H1 (cell line): Measurements from ENCODE around the gene GOLGA3. TPM values are rescaled to one million over a fixed set of nuclear protein-coding genes. Genes with fewer than 3 reads are reported as not detected.

ENCODE experiments used
- CTCF ChIA-PET: fragments of 300-600 bp; sonication (Branson Sonifier 250); formaldehyde crosslinking; loops from one replicate; lab custom pipeline; 2021; ENCODE audit not compliant: partially characterized antibody; lab: Charles Lee
- POLR2A ChIA-PET: fragments of 300-600 bp; sonication (Branson Sonifier 250); formaldehyde crosslinking; loops from one replicate; lab custom pipeline; 2021; ENCODE audit warnings: inconsistent platforms; ENCODE audit not compliant: partially characterized antibody; lab: Charles Lee
- DNase-seq, 2 experiments: peaks; one replicate each; pipeline versions ENCODE4 v3.0.0 to v3.0.0-alpha.2; 2010 to 2022; ENCODE audit warnings: low spot score in 2 of 2, low read depth in 1 of 2, mixed read lengths in 1 of 2
- FAIRE-seq: peaks from 2 replicates; lab custom pipeline; 2011; peaks lifted over from hg19 to GRCh38; lab: Jason Lieb, UNC
- H2AFZ ChIP-seq: 2 replicates; pipeline ENCODE4 v1.8.1; 2012; ENCODE audit warnings: low read length, inconsistent platforms
- H2AK5ac ChIP-seq: 2 replicates; pipeline ENCODE4 v1.6.1; 2013; ENCODE audit warnings: low read depth, low read length
- H2BK120ac ChIP-seq: replicated peaks from 2 replicates; pipeline ENCODE3; 2013; ENCODE audit warnings: low read depth, low read length, inconsistent platforms
- H2BK12ac ChIP-seq: 2 replicates; pipeline ENCODE4 v1.6.1; 2013; ENCODE audit warnings: low read depth, low read length
- H2BK15ac ChIP-seq: 2 replicates; pipeline ENCODE4 v1.6.1; 2013; ENCODE audit warnings: low read length
- H2BK20ac ChIP-seq: 2 replicates; pipeline ENCODE4 v1.6.1; 2013; ENCODE audit warnings: low read length
- H2BK5ac ChIP-seq: 2 replicates; pipeline ENCODE4 v1.6.1; 2013; ENCODE audit warnings: low read depth, low read length
- H3K14ac ChIP-seq: 2 replicates; pipeline ENCODE4 v1.6.1; 2013; ENCODE audit warnings: inconsistent platforms; ENCODE audit not compliant: insufficient read length
- H3K18ac ChIP-seq: 2 replicates; pipeline ENCODE4 v1.6.1; 2013; ENCODE audit warnings: low read length; ENCODE audit errors: extremely low read depth
- H3K23ac ChIP-seq: 2 replicates; pipeline ENCODE4 v1.6.1; 2013; ENCODE audit warnings: inconsistent platforms; ENCODE audit not compliant: insufficient read length
- H3K23me2 ChIP-seq: 2 replicates; pipeline ENCODE4 v1.6.1; 2013; ENCODE audit warnings: low read depth, low read length
- H3K27ac ChIP-seq: 2 replicates; pipeline ENCODE4 v1.6.1; 2011; ENCODE audit warnings: low read depth, low read length, inconsistent platforms
- H3K27me3 ChIP-seq, 4 experiments: replicated peaks in 1 of 4; 1 replicate in 1 of 4; 2 replicates in 3 of 4; pipeline versions ENCODE4 v1.6.1 to v1.8.1; 2011 to 2013; ENCODE audit warnings: low read length in 3 of 4, mild to moderate bottlenecking in 3 of 4, inconsistent platforms in 2 of 4, mixed read lengths in 2 of 4, moderate library complexity in 1 of 4; ENCODE audit not compliant: control insufficient read depth in 3 of 4, insufficient read depth in 3 of 4; ENCODE audit errors: extremely low read depth in 1 of 4
- H3K36me3 ChIP-seq, 4 experiments: 2 replicates each; pipeline versions ENCODE4 v1.6.1 to v1.8.1; 2011 to 2013; ENCODE audit warnings: mild to moderate bottlenecking in 4 of 4, low read length in 3 of 4, moderate library complexity in 2 of 4, control low read depth in 1 of 4, inconsistent platforms in 1 of 4; ENCODE audit not compliant: insufficient read depth in 4 of 4, control insufficient read depth in 2 of 4
- H3K4ac ChIP-seq: replicated peaks from 2 replicates; pipeline ENCODE3; 2013; ENCODE audit warnings: low read length, low read depth, mixed read lengths, inconsistent platforms; ENCODE audit not compliant: insufficient read length
- H3K4me1 ChIP-seq, 4 experiments: replicated peaks in 1 of 4; 1 replicate in 1 of 4; 2 replicates in 3 of 4; pipeline versions ENCODE4 v1.6.1 to v1.8.1; 2011 to 2013; ENCODE audit warnings: low read length in 3 of 4, inconsistent platforms in 2 of 4, mixed read lengths in 1 of 4; ENCODE audit not compliant: insufficient read depth in 4 of 4, control insufficient read depth in 3 of 4
- H3K4me2 ChIP-seq, 2 experiments: 2 replicates each; pipeline versions ENCODE4 v1.6.1 to v1.8.1; 2011 to 2013; ENCODE audit warnings: low read depth in 2 of 2, low read length in 2 of 2, control low read depth in 1 of 2, inconsistent platforms in 1 of 2, mild to moderate bottlenecking in 1 of 2; ENCODE audit not compliant: insufficient read depth in 1 of 2
- H3K4me3 ChIP-seq, 4 experiments: fragments of 200-600, 300-600 bp in 1 of 4; sonication (generic), shearing (Covaris generic), sonication (Bioruptor Twin) in 1 of 4; 2 replicates each; pipeline versions ENCODE4 v1.5.1 to v1.8.1; 2011 to 2016; ENCODE audit warnings: low read length in 4 of 4, low read depth in 3 of 4, control low read depth in 2 of 4, inconsistent platforms in 2 of 4, mild to moderate bottlenecking in 2 of 4, mixed read lengths in 1 of 4, moderate library complexity in 1 of 4; ENCODE audit not compliant: insufficient read depth in 2 of 4; ENCODE audit errors: extremely low read depth in 1 of 4
- H3K56ac ChIP-seq: replicated peaks from 2 replicates; pipeline ENCODE3; 2013; ENCODE audit warnings: low read depth, mild to moderate bottlenecking, mixed read lengths, low read length, inconsistent platforms; ENCODE audit not compliant: insufficient read length
- H3K79me1 ChIP-seq: 2 replicates; pipeline ENCODE4 v1.6.1; 2013; ENCODE audit warnings: low read depth, low read length, control low read depth
- H3K79me2 ChIP-seq, 2 experiments: 2 replicates each; pipeline versions ENCODE4 v1.6.1 to v1.8.1; 2012 to 2013; ENCODE audit warnings: low read length in 2 of 2, mild to moderate bottlenecking in 2 of 2, inconsistent platforms in 1 of 2; ENCODE audit not compliant: insufficient read depth in 2 of 2, control insufficient read depth in 1 of 2
- H3K9ac ChIP-seq, 4 experiments: replicated peaks in 1 of 4; 1 replicate in 1 of 4; 2 replicates in 3 of 4; pipeline versions ENCODE4 v1.6.1 to v1.8.1; 2011 to 2013; ENCODE audit warnings: low read depth in 3 of 4, low read length in 3 of 4, control low read depth in 2 of 4, mild to moderate bottlenecking in 2 of 4, moderate library complexity in 2 of 4, inconsistent platforms in 1 of 4; ENCODE audit errors: extremely low read depth in 1 of 4
- H3K9me3 ChIP-seq, 2 experiments: 2 replicates each; pipeline versions ENCODE4 v1.6.1 to v1.8.1; 2012 to 2013; ENCODE audit warnings: mild to moderate bottlenecking in 2 of 2, moderate library complexity in 2 of 2, control low read depth in 1 of 2, inconsistent platforms in 1 of 2, low read depth in 1 of 2, low read length in 1 of 2, mixed read lengths in 1 of 2; ENCODE audit not compliant: insufficient read depth in 2 of 2
- H4K20me1 ChIP-seq, 2 experiments: replicated peaks in 1 of 2; 2 replicates each; pipeline versions ENCODE3 to v1.8.1; 2011 to 2013; ENCODE audit warnings: inconsistent platforms in 2 of 2, low read length in 2 of 2, mild to moderate bottlenecking in 1 of 2; ENCODE audit not compliant: insufficient read depth in 2 of 2, control insufficient read depth in 1 of 2
- H4K5ac ChIP-seq: 2 replicates; pipeline ENCODE4 v1.6.1; 2013; ENCODE audit warnings: low read length, low read depth, mixed read lengths, inconsistent platforms; ENCODE audit not compliant: insufficient read length
- H4K8ac ChIP-seq: 2 replicates; pipeline ENCODE4 v1.8.0; 2013; ENCODE audit warnings: mild to moderate bottlenecking, moderate library complexity, low read length, inconsistent platforms; ENCODE audit not compliant: insufficient read depth; ENCODE audit errors: extremely low read depth
- H4K91ac ChIP-seq: replicated peaks from 2 replicates; pipeline ENCODE3; 2013; ENCODE audit warnings: low read length, mixed read lengths, inconsistent platforms; ENCODE audit not compliant: insufficient read length
- BACH1 ChIP-seq: IDR thresholded peaks from 2 replicates; pipeline ENCODE4 v1.6.1; 2012; ENCODE audit warnings: low read length, improper control_type of control experiment
- CTBP2 ChIP-seq: IDR thresholded peaks from 2 replicates; pipeline ENCODE4 v1.7.0; 2011; ENCODE audit warnings: borderline replicate concordance, mild to moderate bottlenecking, moderate library complexity, mixed read lengths, low read length; ENCODE audit not compliant: insufficient read depth, insufficient read length
- CTCF ChIP-seq, 3 experiments: IDR thresholded peaks; 1 replicate in 2 of 3; 2 replicates in 1 of 3; pipeline versions ENCODE4 v1.5.1 to v1.6.1; 2011; ENCODE audit warnings: low read length in 3 of 3, mild to moderate bottlenecking in 3 of 3, inconsistent platforms in 2 of 3, low read depth in 1 of 3, moderate library complexity in 1 of 3; ENCODE audit not compliant: insufficient read depth in 1 of 3; ENCODE audit errors: control extremely low read depth in 1 of 3
- JUN ChIP-seq: IDR thresholded peaks from 2 replicates; pipeline ENCODE4 v1.6.1; 2011; ENCODE audit warnings: low read depth, mild to moderate bottlenecking, improper control_type of control experiment, low read length
- KDM1A ChIP-seq: fragments of 200-600, 300-600 bp; sonication (generic); IDR thresholded peaks from 2 replicates; pipeline ENCODE4 v1.7.1; 2016; ENCODE audit warnings: mild to moderate bottlenecking, low read length, borderline replicate concordance
- MAFK ChIP-seq: IDR thresholded peaks from 2 replicates; pipeline ENCODE4 v1.6.1; 2012; ENCODE audit warnings: low read depth, mild to moderate bottlenecking, improper control_type of control experiment, low read length
- RFX5 ChIP-seq: IDR thresholded peaks from 2 replicates; pipeline ENCODE4 v1.6.1; 2011; ENCODE audit warnings: low read depth, low read length, improper control_type of control experiment, borderline replicate concordance
- SAP30 ChIP-seq: fragments of 300-600 bp; sonication (generic); IDR thresholded peaks from 2 replicates; pipeline ENCODE4 v1.7.1; 2012; ENCODE audit warnings: low read length, moderate library complexity, mild to moderate bottlenecking, inconsistent platforms; ENCODE audit not compliant: insufficient read depth, insufficient replicate concordance
- WGBS, 2 experiments: shearing (Covaris generic) in 1 of 2; methylation state at CpG; one replicate each; pipeline versions ENCODE4 v1.1.6 to v1.1.7; 2013 to 2015; ENCODE audit warnings: low lambda C conversion rate in 2 of 2, mixed read lengths in 2 of 2, inconsistent platforms in 1 of 2, low coverage in 1 of 2, missing lambda C conversion rate in 1 of 2; ENCODE audit not compliant: insufficient replicate concordance in 2 of 2, insufficient coverage in 1 of 2, insufficient read length in 1 of 2; ENCODE audit errors: extremely low coverage in 1 of 2, missing lambda C conversion rate in 1 of 2; 5-methylcytosine and 5-hydroxymethylcytosine counted together
- polyA plus RNA-seq, 7 experiments: library from polyadenylated mRNA; depleted of rRNA in 3 of 7; stranded (reverse) in 5 of 7; unstranded in 2 of 7; fragments of >200 nt in 5 of 7; fragments of 200-250 nt in 2 of 7; gene quantifications; 1 replicate in 5 of 7; 2 replicates in 1 of 7; 4 replicates in 1 of 7; pipeline versions ENCODE4 v1.2.1 to v1.2.3, GENCODE V29; 2011 to 2013; ENCODE audit warnings: missing spikeins in 2 of 7, mixed read lengths in 2 of 7
- total RNA-seq: library from RNA; stranded (reverse); fragmentation: NEBNext Ultra II Directional; extraction: Animal tissue kit (Norgen Biotek cat#: 25700); gene quantifications from 2 replicates; pipeline ENCODE4 v1.2.1, GENCODE V29; 2021
- TF ChIP-seq, protein P1 (sequence below): IDR thresholded peaks from 2 replicates; pipeline ENCODE4 v1.6.1; 2012; ENCODE audit warnings: inconsistent platforms

GOLGA3 gene
- total and polyA plus RNA-seq, 2 of the 8 experiments (the other 6 are each of a cell fraction or from before 2014, with no cell fraction given), result 6.4 to 33.1 TPM

DNA sequence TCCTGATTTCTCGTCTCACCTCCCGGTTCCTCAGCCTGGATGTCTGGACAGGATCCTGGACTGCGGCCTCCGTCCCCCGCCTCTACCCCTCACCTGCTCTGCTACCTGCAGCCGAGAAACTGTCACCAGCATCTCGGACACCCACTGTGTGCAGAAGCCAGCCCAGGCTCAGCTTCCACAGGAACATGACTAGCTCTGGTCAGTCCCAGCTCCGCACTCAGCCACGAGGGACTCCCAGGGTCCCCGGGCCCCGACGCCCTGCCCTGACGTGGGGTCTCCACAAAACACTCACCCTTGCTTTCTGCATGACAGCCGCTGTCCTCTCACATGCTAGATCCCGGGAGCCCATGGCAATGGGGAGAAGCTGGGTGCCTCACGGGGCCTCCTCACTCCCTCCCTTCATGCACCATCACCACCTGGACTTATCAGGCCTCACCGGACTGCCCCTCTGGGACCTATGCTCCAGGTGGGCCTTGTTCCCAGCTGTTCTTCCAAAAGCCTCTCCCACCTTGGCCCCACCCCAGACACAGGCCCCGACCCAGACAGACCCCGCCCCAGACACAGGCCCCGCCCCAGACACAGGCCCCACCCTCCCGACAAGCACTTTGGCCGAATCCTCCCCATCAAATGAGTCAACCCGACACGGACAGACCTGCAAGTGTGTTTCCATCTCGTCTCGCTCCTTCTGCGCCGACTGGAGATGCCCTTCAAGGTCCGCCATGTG, 40.1 kb downstream of the GOLGA3 start:
- Histone ChIP-seq H3K79me1 (peaks cover 7% of the 10 kb centered on the region), H3K27me3 (no peaks in the 10 kb centered on the region), H2BK120ac (no peak overlapping the region), H3K23me2 (peaks cover 3% of the 10 kb centered on the region; the same call in 1 of the 2 replicates), H3K4ac (no peak overlapping the region), H4K91ac (no peak overlapping the region), H3K27ac (no peak overlapping the region), H3K79me2 (no peaks in the 10 kb centered on the region), H3K56ac (no peak overlapping the region), H3K4me1 (no peaks in the 10 kb centered on the region), H3K36me3 (peaks cover 6 to 40% (median 14%) of the 10 kb centered on the region in 4 experiments; a peak in 7 of 8 replicates), H4K5ac (no peak overlapping the region), H2BK5ac (no peak overlapping the region), H3K14ac (no peak overlapping the region), H3K18ac (no peak overlapping the region), H2AFZ (no peak overlapping the region), H2BK15ac (no peak overlapping the region), H2AK5ac (no peak overlapping the region), H3K4me2 (no peak overlapping the region), H3K23ac (no peak overlapping the region), H3K9ac (no peak overlapping the region), H2BK12ac (no peak overlapping the region), H4K8ac (no peak overlapping the region; the same call in 1 of the 2 replicates), H3K4me3 (no peak overlapping the region), H4K20me1 (peaks cover 0 to 14% of the 10 kb centered on the region in 2 experiments), H2BK20ac (no peak overlapping the region), H3K9me3 (no peaks in the 10 kb centered on the region)
- FAIRE-seq, result no peak
- ChIA-PET POLR2A (interaction anchor here (0.6 to 1.6 kb wide), 3 partner anchors 21 to 80 kb away, joined by 3 to 6 read pairs (median 3); no protein-coding TSS in a partner anchor), CTCF (no interaction called here)
- no peak for DNase-seq
- 95% methylated on average over 26 of the region's 29 CpGs; no CpG with 5 or more reads in 1 of the 2 experiments for WGBS, 2 experiments
- TF ChIP-seq SAP30 (no peak), CTCF (IDR thresholded peaks at IDR 0.05; ENCODE audit: control extremely low read depth in 1 of 3, insufficient read depth in 1 of 3, low read depth in 1 of 3, low read length in 3 of 3) (no peak), JUN (no peak), KDM1A (no peak), MAFK (no peak), RFX5 (no peak), CTBP2 (no peak), BACH1 (no peak)
- TF ChIP-seq, protein P1, sequence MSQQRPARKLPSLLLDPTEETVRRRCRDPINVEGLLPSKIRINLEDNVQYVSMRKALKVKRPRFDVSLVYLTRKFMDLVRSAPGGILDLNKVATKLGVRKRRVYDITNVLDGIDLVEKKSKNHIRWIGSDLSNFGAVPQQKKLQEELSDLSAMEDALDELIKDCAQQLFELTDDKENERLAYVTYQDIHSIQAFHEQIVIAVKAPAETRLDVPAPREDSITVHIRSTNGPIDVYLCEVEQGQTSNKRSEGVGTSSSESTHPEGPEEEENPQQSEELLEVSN, result no peak
